Skeletal muscle satellite cell (primary cell): ENCODE data around the gene BPGM.

Experiments
- H3K27me3 ChIP-seq: 2 replicates; pipeline ENCODE4 v1.7.0; 2013; ENCODE audit warnings: low read length; ENCODE audit not compliant: control insufficient read depth, insufficient read depth
- H3K36me3 ChIP-seq: 2 replicates; pipeline ENCODE4 v1.7.0; 2013; ENCODE audit warnings: mild to moderate bottlenecking, control low read depth, low read length; ENCODE audit not compliant: insufficient read depth
- H3K4me1 ChIP-seq: 2 replicates; pipeline ENCODE4 v1.7.0; 2013; ENCODE audit warnings: low read length; ENCODE audit not compliant: control insufficient read depth, insufficient read depth
- H3K4me2 ChIP-seq: 2 replicates; pipeline ENCODE4 v1.7.0; 2013; ENCODE audit warnings: mild to moderate bottlenecking, low read length
- H3K4me3 ChIP-seq: 2 replicates; pipeline ENCODE4 v1.7.0; 2013; ENCODE audit warnings: low read length
- H3K9ac ChIP-seq: 2 replicates; pipeline ENCODE4 v1.7.0; 2013; ENCODE audit warnings: mild to moderate bottlenecking, low read depth, low read length, moderate library complexity
- H3K9me3 ChIP-seq: replicated peaks from 2 replicates; pipeline ENCODE4 v1.7.0; 2013; ENCODE audit warnings: mild to moderate bottlenecking, control low read depth, low read length

The BPGM gene

DNA sequence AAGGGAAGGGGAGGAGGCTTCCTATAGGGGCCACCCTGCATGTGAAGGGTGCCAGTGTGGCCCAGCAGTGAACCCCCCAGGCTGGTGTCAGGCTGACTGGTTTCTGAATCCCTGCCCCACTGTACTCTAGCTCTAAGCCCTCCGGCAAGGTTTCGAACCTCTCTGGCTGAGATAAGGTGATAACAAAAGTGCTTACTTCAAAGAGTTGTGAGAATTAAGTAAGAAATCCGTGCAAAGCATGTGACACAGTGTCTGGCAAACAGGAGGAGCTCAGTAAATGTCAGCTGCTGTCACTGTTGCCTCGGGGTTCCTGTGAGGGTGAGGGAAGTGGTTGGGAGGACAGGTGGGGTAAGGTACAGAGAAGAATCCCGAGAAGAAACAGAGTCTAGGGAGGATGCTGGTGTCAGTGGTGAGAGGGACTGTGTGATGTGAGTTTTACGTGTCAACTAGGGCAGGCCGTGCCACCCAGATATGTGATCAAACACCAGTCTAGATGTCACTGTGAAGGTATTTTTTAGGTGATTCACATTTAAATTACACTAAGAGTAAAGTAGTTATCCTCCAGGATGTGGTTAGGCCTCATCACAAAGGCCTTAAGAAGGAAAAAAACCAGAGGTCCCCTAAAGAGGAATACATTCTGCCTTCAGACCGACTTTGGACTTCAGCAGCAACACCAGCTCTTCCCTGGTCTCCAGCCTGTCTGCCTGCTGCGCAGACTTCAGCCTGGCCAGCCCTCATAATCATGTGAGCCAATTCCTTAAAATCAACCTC lies 64.4 kb downstream of the BPGM start:
- H3K4me1 ChIP-seq, result no peaks in the 10 kb centered on the region
- no peaks in the 10 kb centered on the region for H3K27me3 ChIP-seq
- no peak overlapping the region for H3K4me3 ChIP-seq
- no peak overlapping the region for H3K4me2 ChIP-seq
- no peaks in the 10 kb centered on the region for H3K9me3 ChIP-seq
- H3K9ac ChIP-seq, result no peak overlapping the region
- H3K36me3 ChIP-seq, result no peaks in the 10 kb centered on the region

GRCh38 chr7:134712196-134712595 lies 65.5 kb downstream of the BPGM start:
- H3K9ac ChIP-seq, result no peak overlapping the region
- H3K4me1 ChIP-seq, result no peaks in the 10 kb centered on the region
- H3K4me3 ChIP-seq, result no peak overlapping the region
- no peaks in the 10 kb centered on the region for H3K9me3 ChIP-seq
- no peaks in the 10 kb centered on the region for H3K36me3 ChIP-seq
- no peak overlapping the region for H3K4me2 ChIP-seq
- no peaks in the 10 kb centered on the region for H3K27me3 ChIP-seq

- Histone ChIP-seq H3K9ac (no peak overlapping the region), H3K36me3 (no peaks in the 10 kb centered on the region), H3K4me1 (no peaks in the 10 kb centered on the region), H3K9me3 (no peaks in the 10 kb centered on the region), H3K27me3 (no peaks in the 10 kb centered on the region), H3K4me3 (no peak overlapping the region), H3K4me2 (no peak overlapping the region)
Measured at GRCh38 chr7:134714470-134715205, 68.0 kb downstream of the BPGM start.

DNA sequence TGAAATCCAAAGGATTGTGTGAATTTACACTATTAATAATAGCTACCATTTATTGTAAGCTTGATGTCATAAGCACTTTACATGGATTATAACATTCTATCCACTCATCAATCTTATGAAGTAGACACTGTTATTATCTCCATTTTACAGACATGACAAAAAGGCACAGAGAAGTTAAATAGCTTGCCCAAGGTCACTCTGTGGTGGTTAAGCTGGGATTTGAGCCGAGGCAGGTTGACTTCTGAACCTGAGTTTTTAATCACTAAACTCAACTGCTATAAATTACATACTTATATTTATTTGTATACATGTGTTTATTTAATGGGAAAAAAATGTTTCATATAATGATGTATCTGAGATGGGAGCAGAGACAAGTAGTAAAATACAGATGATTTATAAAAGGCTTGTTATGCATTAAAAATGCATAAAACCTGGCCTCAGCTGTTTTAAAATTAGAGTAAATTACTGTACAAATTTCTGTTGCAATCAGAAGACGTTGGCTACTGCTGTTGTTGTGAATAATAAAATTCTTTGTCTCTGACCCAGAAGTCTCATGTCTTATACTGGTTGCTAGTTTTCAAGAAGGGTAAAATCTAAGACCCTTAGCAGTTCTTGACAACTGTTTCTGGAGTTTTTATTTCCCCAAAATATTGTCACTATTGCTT lies 71.7 kb downstream of the BPGM start:
- H3K36me3 ChIP-seq, result no peaks in the 10 kb centered on the region
- no peak overlapping the region for H3K4me3 ChIP-seq
- no peak overlapping the region for H3K9ac ChIP-seq
- no peaks in the 10 kb centered on the region for H3K9me3 ChIP-seq
- H3K4me1 ChIP-seq, result no peaks in the 10 kb centered on the region
- H3K27me3 ChIP-seq, result no peaks in the 10 kb centered on the region
- H3K4me2 ChIP-seq, result no peak overlapping the region

DNA sequence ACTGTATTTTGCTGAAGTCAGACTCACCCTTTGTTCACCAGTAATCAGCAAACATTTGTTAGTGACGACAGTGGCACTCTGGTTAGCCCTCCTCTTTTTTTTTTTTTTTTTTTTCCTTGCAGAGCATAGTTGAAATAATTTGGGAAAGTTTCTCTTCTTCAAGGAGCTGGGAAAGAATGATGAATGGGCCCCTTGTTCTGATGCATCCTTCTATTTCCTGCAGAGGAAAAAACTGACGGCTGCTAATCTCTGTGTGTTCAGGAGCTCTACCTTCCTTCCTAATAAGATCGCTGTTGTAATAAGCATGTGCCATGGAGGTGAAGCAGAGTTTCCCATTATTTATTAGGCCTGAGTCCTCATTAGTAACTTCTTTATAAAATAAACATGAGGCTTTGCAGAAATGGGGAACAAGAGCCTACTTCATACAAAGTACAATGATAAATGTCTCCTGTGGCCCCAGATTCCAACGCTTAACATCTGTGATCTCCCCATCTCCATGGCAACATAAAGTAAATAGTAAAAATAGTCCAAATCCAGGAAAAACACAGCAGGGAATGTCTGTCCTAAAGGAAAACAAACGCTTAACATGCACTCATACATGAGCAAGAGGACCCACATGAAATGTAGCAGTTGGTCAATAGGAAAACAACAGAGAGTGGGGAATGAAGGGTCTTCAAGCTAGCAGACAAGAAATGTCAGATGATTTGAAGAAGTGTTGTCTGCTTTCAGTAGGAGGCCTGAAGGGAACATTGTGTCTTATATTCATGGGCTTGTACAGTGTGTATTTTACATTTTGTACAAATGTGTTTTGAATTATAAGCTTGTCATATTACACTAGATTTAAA lies 73.7 kb downstream of the BPGM start:
- Histone ChIP-seq H3K4me3 (no peak overlapping the region), H3K4me2 (no peak overlapping the region), H3K9me3 (no peaks in the 10 kb centered on the region), H3K27me3 (no peaks in the 10 kb centered on the region), H3K9ac (no peak overlapping the region), H3K4me1 (no peaks in the 10 kb centered on the region), H3K36me3 (no peaks in the 10 kb centered on the region)

DNA sequence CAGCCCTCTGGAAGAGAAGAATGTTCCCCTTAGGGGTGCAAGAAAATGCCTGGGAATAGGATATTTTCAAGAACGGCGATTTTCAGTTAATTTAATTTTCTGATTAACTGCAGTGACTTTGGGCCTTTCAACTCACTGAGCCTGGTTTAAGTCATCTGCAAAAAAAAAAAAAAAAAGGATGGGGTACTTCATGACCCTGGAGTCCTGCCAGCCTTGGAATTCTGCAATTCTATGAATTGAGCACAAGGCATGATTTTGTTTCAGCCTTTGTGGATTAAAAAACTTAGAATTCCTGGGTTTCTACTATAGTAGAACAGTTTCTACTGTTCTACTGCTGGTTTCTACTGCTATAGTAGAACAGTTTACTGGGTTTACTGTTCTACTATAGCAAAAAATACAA lies 74.5 kb downstream of the BPGM start:
- Histone ChIP-seq H3K9me3 (no peaks in the 10 kb centered on the region), H3K27me3 (no peaks in the 10 kb centered on the region), H3K4me2 (no peak overlapping the region), H3K36me3 (no peaks in the 10 kb centered on the region), H3K4me1 (no peaks in the 10 kb centered on the region), H3K9ac (no peak overlapping the region), H3K4me3 (no peak overlapping the region)

DNA sequence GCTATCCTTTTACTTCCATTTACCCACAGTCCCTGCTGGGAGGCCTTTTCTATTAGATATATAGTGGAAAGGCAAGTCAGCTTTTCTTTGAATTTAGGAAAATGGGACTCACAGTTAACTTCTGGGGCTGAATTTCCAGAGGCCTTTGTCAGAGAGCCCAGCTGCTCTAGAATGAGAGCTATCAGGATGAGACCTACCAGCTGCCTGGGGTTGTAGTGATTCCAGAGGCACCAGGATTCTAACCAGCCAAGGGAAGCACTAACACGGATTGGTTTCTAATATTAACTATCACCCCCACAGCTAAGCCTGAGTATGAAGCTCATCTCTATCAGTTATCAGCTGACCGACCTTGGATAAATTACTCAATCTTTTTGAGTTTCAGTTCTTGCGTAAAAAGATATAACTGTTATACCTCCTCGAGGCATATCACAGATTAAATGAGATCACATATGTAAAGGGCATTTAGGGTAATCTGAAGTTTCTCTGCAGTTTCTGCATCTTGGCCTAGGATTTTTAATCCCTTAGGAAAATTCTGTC lies 76.2 kb downstream of the BPGM start:
- Histone ChIP-seq H3K9me3 (no peaks in the 10 kb centered on the region), H3K4me2 (no peak overlapping the region), H3K27me3 (no peaks in the 10 kb centered on the region), H3K36me3 (no peaks in the 10 kb centered on the region), H3K4me3 (no peak overlapping the region), H3K9ac (no peak overlapping the region), H3K4me1 (no peaks in the 10 kb centered on the region)

- H3K36me3 ChIP-seq, result no peaks in the 10 kb centered on the region
- no peak overlapping the region for H3K4me3 ChIP-seq
- H3K27me3 ChIP-seq, result no peaks in the 10 kb centered on the region
- no peak overlapping the region for H3K4me2 ChIP-seq
- no peaks in the 10 kb centered on the region for H3K4me1 ChIP-seq
- H3K9me3 ChIP-seq, result no peaks in the 10 kb centered on the region
- no peak overlapping the region for H3K9ac ChIP-seq
Measured at GRCh38 chr7:134723892-134724291, 77.2 kb downstream of the BPGM start.

- peaks cover 3% of the 10 kb centered on the region for H3K4me1 ChIP-seq
- no peaks in the 10 kb centered on the region for H3K27me3 ChIP-seq
- H3K9me3 ChIP-seq, result no peaks in the 10 kb centered on the region
Measured at GRCh38 chr7:134724606-134725005, 78.0 kb downstream of the BPGM start.

DNA sequence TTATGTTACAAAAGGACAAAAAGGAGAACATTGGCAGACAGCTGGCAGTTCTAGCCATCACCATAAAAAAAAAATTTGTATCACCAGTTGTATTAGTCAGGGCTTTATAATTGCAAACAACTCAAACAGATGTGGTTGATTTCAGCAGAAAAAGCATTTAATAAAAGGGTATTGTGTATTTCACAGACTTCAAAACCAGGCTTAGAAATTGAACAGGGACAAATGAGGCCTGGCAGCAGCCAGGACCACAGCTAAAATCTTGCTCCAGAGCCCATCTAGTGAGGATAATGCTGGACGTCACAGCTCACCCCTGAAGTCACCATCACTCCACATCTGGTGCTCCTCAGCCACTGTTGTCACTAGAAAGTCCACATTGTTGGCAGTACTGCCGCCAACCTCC lies 79.9 kb downstream of the BPGM start:
- Histone ChIP-seq H3K4me3 (no peak overlapping the region), H3K36me3 (no peaks in the 10 kb centered on the region)

More at GRCh38 chr7:134724606-134725005, 78.0 kb downstream of the BPGM start:
- H3K36me3 ChIP-seq, result no peaks in the 10 kb centered on the region
- no peak overlapping the region for H3K9ac ChIP-seq
- H3K4me2 ChIP-seq, result no peak overlapping the region
- no peak overlapping the region for H3K4me3 ChIP-seq

DNA sequence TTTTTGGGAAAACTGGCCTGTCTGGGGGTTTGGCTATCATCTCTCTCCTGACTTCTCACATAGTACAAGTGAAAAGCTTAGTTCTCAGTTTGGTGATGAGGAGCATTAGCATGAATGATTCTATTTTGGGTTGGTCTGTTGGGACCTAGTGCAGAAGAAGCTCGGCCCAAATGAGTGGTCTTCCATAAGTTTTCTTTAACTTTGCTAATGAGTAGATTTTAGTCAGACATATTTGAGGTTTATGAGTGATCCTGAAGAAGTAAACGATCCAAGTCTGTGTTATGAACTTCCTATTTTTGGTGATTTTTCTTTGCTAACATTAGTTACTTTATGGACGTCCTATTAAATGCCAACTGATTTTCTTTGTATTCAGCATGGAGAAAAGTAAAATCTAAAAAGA lies 81.1 kb downstream of the BPGM start:
- H3K9me3 ChIP-seq, result no peaks in the 10 kb centered on the region
- no peaks in the 10 kb centered on the region for H3K36me3 ChIP-seq
- H3K4me3 ChIP-seq, result no peak overlapping the region
- H3K27me3 ChIP-seq, result no peaks in the 10 kb centered on the region
- no peak overlapping the region for H3K9ac ChIP-seq
- H3K4me1 ChIP-seq, result peaks cover 15% of the 10 kb centered on the region
- no peak overlapping the region for H3K4me2 ChIP-seq

More for the DNA sequence above, 79.9 kb downstream of the BPGM start:
- Histone ChIP-seq H3K4me1 (peaks cover 15% of the 10 kb centered on the region), H3K9me3 (no peaks in the 10 kb centered on the region), H3K4me2 (no peak overlapping the region), H3K27me3 (no peaks in the 10 kb centered on the region), H3K9ac (peak overlapping the region; percentile 37)
